ENCODE data around the gene RTN4RL1. TPM values are rescaled to one million over a fixed set of nuclear protein-coding genes. Genes with fewer than 3 reads are reported as not detected.

RTN4RL1 gene
- total RNA-seq, 1 experiment from 2014 or later: 0.22 TPM

DNA sequence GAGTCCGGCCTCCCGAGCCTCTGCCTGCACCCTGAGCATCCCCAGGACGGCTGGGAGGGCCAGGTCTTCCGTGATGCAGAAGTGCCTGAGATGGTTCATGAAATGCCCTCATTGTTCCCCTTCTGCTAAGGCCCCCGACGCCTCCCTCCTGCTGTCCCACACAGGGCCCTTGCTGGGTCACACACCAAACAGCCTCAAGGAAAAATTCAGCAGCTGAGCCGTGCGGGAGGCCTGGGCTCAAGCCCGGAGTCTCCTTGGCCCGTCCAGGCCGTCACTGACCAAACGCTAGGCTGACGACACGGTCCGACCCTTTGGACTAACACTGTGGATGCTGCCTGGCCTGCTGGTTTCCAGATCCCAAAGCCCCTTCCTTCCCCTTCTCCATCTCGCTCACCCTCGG, 90.2 kb downstream of the RTN4RL1 start:
- Histone ChIP-seq H3K79me1 (ENCODE audit: insufficient read depth, low read depth, low read length, poor library complexity, severe bottlenecking) (no peaks in the 10 kb centered on the region), H3T11ph (ENCODE audit: low read length) (no peak overlapping the region), H3K18ac (ENCODE audit: insufficient read length, low read depth, low read length) (no peak overlapping the region), H4K91ac (ENCODE audit: insufficient read length, low read depth, low read length) (no peak overlapping the region), H3K79me2 (ENCODE audit: insufficient read depth, low read length) (no peaks in the 10 kb centered on the region), H4K20me1 (ENCODE audit: control insufficient read depth, insufficient read depth, insufficient read length) (no peaks in the 10 kb centered on the region), H4K8ac (replicated peaks; ENCODE audit: insufficient read length, low read depth, low read length) (no peak overlapping the region), H2BK15ac (ENCODE audit: low read depth, low read length) (no peak overlapping the region), H2BK20ac (ENCODE audit: low read depth, low read length, poor library complexity, severe bottlenecking) (no peak overlapping the region), H2BK120ac (ENCODE audit: low read depth, low read length, poor library complexity, severe bottlenecking) (no peak overlapping the region), H3K9ac (ENCODE audit: extremely low read depth, insufficient read length, low read length) (no peak overlapping the region), H3K4ac (ENCODE audit: low read depth, low read length) (no peak overlapping the region), H3K27ac (ENCODE audit: insufficient read length, low read depth, low read length) (no peak overlapping the region), H2BK5ac (ENCODE audit: insufficient read length, low read length) (no peak overlapping the region), H2AK5ac (ENCODE audit: insufficient read length, low read length) (no peak overlapping the region), H3K23me2 (ENCODE audit: insufficient read length, low read depth, low read length, poor library complexity, severe bottlenecking) (peaks cover 5% of the 10 kb centered on the region), H4K5ac (ENCODE audit: insufficient read length, low read depth, low read length) (no peak overlapping the region), H3K56ac (ENCODE audit: insufficient read length, low read depth, low read length) (no peak overlapping the region), H3K14ac (ENCODE audit: insufficient read depth, low read length) (no peak overlapping the region), H3K23ac (ENCODE audit: insufficient read length, low read depth, low read length) (no peak overlapping the region), H2AFZ (ENCODE audit: low read length) (no peak overlapping the region), H3K4me2 (ENCODE audit: insufficient read depth, insufficient read length, low read length) (no peak overlapping the region), H3K27me3 (ENCODE audit: insufficient read depth, low read length) (no peaks in the 10 kb centered on the region), H3K4me1 (ENCODE audit: insufficient read depth, low read length) (no peaks in the 10 kb centered on the region), H2BK12ac (ENCODE audit: insufficient read length, low read depth, low read length) (no peak overlapping the region), H3K9me3 (ENCODE audit: control insufficient read depth, low read depth, low read length) (no peaks in the 10 kb centered on the region)
- no CpG with 5 or more reads among the region's 17 CpGs for WGBS (ENCODE audit: extremely low coverage, insufficient read length, low lambda C conversion rate)
- peaks cover 5 to 16% of the 10 kb centered on the region in 2 experiments for H3K4me1 Mint-ChIP-seq
- H3K27ac Mint-ChIP-seq: no peak overlapping the region
- H3K36me3 Mint-ChIP-seq (ENCODE audit: insufficient read depth in 1 of 3, low read depth in 3 of 3): no peaks in the 10 kb centered on the region
- TF ChIP-seq, protein P1, sequence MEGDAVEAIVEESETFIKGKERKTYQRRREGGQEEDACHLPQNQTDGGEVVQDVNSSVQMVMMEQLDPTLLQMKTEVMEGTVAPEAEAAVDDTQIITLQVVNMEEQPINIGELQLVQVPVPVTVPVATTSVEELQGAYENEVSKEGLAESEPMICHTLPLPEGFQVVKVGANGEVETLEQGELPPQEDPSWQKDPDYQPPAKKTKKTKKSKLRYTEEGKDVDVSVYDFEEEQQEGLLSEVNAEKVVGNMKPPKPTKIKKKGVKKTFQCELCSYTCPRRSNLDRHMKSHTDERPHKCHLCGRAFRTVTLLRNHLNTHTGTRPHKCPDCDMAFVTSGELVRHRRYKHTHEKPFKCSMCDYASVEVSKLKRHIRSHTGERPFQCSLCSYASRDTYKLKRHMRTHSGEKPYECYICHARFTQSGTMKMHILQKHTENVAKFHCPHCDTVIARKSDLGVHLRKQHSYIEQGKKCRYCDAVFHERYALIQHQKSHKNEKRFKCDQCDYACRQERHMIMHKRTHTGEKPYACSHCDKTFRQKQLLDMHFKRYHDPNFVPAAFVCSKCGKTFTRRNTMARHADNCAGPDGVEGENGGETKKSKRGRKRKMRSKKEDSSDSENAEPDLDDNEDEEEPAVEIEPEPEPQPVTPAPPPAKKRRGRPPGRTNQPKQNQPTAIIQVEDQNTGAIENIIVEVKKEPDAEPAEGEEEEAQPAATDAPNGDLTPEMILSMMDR (conservative IDR thresholded peaks at IDR 0.05): no peak
- peak; percentile 27 for DNase-seq
- peaks cover 34% of the 10 kb centered on the region for H3K27me3 Mint-ChIP-seq (ENCODE audit: low read depth)
- peaks cover 0 to 3% of the 10 kb centered on the region in 2 experiments; a peak in 1 of 5 replicates for H3K9me3 Mint-ChIP-seq
- H3K4me3 Mint-ChIP-seq: no peak overlapping the region

Data from H9 (cell line).